Progenitor cell of endocrine pancreas (in vitro differentiated cells): Measurements from ENCODE around the gene FZD4. TPM values are rescaled to one million over a fixed set of nuclear protein-coding genes. Genes with fewer than 3 reads are reported as not detected.

Experiments used
- DNase-seq: peaks from one replicate; pipeline ENCODE4 v3.0.0; 2021; ENCODE audit warnings: low spot score; ENCODE audit not compliant: unreplicated experiment
- H3K27ac Mint-ChIP-seq: 2 replicates; pipeline ENCODE4 v1.8.0; 2021; ENCODE audit warnings: mild to moderate bottlenecking, moderate library complexity, mixed read lengths
- H3K27me3 Mint-ChIP-seq: 2 replicates; pipeline ENCODE4 v1.8.0; 2021; ENCODE audit warnings: mixed read lengths
- H3K36me3 Mint-ChIP-seq: 2 replicates; pipeline ENCODE4 v1.8.0; 2022; ENCODE audit warnings: mixed read lengths; ENCODE audit not compliant: insufficient read depth
- H3K4me1 Mint-ChIP-seq: 2 replicates; pipeline ENCODE4 v1.8.0; 2021; ENCODE audit warnings: low read depth, mixed read lengths
- H3K4me3 Mint-ChIP-seq: 2 replicates; pipeline ENCODE4 v1.8.0; 2021; ENCODE audit warnings: low read depth, mild to moderate bottlenecking, moderate library complexity, mixed read lengths
- H3K9me3 Mint-ChIP-seq: 2 replicates; pipeline ENCODE4 v1.8.0; 2021; ENCODE audit warnings: low read depth, mixed read lengths
- total RNA-seq: library from RNA; stranded (reverse); gene quantifications from 2 replicates; pipeline ENCODE4 v1.2.1, GENCODE V29; 2021
- TF ChIP-seq, protein P1 (sequence below): fragments of 200-600 bp; sonication (generic); IDR thresholded peaks from one replicate; pipeline ENCODE4 v1.5.0; 2021; ENCODE audit warnings: antibody characterized with exemption, mild to moderate bottlenecking; ENCODE audit not compliant: unreplicated experiment

Gene FZD4
- total RNA-seq, 1 donor from 2014 or later = 9.3 TPM

DNA sequence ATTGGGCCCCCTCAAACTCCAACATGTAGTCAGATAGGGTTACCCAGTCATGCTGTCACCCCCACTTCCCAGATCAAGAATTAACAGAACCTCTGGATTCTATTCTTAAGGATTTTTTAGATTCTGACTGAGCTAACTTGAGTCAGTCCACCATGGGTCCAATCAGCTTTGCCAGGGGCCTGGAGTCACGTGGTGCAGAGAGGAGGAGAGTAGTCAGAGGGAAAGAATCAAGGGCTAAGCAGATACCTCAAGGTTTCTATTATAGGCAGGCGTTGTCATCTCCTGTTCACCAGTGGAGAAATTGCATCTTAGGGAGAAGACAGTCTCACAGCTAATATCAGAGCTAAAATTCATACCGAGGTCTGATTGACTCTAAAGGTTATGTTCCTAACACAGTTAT, 28.2 kb downstream of the FZD4 start:
- H3K4me1 Mint-ChIP-seq = peaks cover 21% of the 10 kb centered on the region
- H3K9me3 Mint-ChIP-seq = peaks cover 3% of the 10 kb centered on the region
- TF ChIP-seq, protein P1, sequence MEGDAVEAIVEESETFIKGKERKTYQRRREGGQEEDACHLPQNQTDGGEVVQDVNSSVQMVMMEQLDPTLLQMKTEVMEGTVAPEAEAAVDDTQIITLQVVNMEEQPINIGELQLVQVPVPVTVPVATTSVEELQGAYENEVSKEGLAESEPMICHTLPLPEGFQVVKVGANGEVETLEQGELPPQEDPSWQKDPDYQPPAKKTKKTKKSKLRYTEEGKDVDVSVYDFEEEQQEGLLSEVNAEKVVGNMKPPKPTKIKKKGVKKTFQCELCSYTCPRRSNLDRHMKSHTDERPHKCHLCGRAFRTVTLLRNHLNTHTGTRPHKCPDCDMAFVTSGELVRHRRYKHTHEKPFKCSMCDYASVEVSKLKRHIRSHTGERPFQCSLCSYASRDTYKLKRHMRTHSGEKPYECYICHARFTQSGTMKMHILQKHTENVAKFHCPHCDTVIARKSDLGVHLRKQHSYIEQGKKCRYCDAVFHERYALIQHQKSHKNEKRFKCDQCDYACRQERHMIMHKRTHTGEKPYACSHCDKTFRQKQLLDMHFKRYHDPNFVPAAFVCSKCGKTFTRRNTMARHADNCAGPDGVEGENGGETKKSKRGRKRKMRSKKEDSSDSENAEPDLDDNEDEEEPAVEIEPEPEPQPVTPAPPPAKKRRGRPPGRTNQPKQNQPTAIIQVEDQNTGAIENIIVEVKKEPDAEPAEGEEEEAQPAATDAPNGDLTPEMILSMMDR = no peak
- H3K27me3 Mint-ChIP-seq = no peaks in the 10 kb centered on the region
- no peak for DNase-seq
- H3K27ac Mint-ChIP-seq = no peak overlapping the region
- H3K4me3 Mint-ChIP-seq = no peak overlapping the region
- no peaks in the 10 kb centered on the region for H3K36me3 Mint-ChIP-seq

DNA sequence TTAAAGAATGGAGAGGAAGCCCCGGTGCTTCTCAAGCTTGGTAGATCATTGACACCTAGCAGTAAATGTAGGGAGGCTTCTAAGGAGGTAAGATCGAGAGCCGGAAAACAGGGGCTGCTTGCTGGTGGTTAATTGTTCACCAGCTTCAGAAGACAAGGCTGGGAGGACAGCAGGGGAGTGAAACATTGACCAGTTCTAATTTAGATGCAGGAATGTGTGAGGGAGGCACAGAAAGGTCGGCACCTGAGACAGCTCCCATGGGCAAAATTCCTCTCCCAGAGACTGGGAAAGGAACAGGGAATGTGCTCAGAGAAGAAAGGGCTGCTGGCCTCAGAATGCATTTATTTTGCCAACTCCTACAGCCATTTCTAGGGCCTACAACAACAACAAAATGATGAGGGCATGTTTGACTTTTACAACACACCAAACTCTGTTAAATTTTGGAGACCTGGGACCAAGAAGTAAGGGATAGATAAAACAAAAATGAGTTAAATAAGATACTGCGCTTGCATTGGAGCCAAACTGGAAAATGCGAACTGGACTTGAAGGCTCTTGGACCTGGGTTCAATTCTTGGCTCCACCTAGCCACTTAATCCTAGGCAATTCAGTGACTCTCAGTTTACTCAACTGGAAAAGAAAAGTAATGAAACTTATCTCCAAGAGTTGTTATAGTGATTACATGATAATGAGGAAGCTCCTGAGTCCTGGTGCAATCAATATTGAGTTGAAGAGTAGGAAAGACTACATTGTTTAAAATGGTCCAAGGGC, 31.0 kb downstream of the FZD4 start:
- Mint-ChIP-seq H3K4me3 (peak overlapping the region; percentile 36), H3K9me3 (peaks cover 3% of the 10 kb centered on the region)

DNA sequence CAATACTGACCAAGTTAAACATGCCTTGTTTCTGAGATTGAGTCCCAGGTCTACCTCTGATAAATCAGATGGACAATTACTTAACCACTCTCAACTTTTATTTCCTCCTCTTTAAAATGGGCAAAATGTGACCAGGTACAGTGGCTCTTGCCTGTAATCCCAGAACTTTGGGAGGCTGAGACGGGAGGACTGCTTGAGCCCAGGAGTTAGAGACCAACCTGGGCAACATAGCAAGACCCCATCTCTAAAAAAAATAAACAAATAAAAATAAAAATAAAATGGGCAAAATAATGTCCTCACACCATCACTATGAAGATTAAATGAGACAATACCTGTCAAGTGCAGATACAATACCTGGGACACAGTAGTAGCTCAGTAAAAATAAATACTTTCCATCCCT, 33.0 kb downstream of the FZD4 start:
- H3K4me3 Mint-ChIP-seq = no peak overlapping the region
- DNase-seq = no peak
- TF ChIP-seq, protein P1 = no peak
- no peak overlapping the region for H3K27ac Mint-ChIP-seq
- H3K36me3 Mint-ChIP-seq = no peaks in the 10 kb centered on the region
- peaks cover 23% of the 10 kb centered on the region for H3K4me1 Mint-ChIP-seq
- peaks cover 3% of the 10 kb centered on the region for H3K9me3 Mint-ChIP-seq
- H3K27me3 Mint-ChIP-seq = no peaks in the 10 kb centered on the region

More for the DNA sequence above, 31.0 kb downstream of the FZD4 start:
- H3K36me3 Mint-ChIP-seq = no peaks in the 10 kb centered on the region
- H3K4me1 Mint-ChIP-seq = peaks cover 23% of the 10 kb centered on the region
- peak; percentile 48 for DNase-seq
- H3K27me3 Mint-ChIP-seq = no peaks in the 10 kb centered on the region
- peak overlapping the region; percentile 96 for H3K27ac Mint-ChIP-seq
- TF ChIP-seq, protein P1 = no peak

DNA sequence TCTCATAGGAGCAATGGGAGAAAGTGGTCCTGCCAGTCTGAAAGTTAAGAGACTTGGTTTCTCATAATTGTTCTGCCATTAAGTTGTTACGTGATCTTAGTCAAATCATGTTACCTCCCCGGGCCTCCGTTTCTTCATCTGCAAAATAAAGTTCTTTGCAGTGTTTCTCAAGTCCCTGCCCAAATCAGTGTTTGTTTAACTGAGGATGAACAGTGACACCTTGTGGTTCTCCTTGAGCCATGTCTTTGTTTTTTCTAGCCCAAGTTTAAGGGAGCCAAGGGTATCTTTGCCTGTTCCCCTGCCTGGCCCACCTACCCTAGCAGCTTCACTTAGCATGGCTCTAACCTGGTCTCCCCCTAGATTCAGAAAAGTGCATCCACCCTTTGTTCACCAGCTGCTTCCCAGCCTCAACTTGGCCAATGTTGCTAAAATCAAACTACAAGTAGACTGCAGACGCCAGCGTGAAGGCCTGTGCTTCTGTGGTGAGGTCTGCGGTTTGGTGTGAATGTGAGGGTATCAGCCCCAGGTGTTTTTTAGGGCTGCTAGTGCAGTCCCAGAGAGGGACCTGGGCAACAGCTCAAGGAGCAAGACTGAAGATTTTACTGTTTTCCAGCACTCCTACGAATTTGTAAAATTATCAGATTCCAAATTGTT, 35.5 kb downstream of the FZD4 start:
- Mint-ChIP-seq H3K4me3 (no peak overlapping the region), H3K27me3 (no peaks in the 10 kb centered on the region), H3K9me3 (peaks cover 3% of the 10 kb centered on the region), H3K4me1 (peaks cover 18% of the 10 kb centered on the region), H3K27ac (no peak overlapping the region), H3K36me3 (no peaks in the 10 kb centered on the region)
- TF ChIP-seq, protein P1 = peak; percentile 61
- DNase-seq = no peak

DNA sequence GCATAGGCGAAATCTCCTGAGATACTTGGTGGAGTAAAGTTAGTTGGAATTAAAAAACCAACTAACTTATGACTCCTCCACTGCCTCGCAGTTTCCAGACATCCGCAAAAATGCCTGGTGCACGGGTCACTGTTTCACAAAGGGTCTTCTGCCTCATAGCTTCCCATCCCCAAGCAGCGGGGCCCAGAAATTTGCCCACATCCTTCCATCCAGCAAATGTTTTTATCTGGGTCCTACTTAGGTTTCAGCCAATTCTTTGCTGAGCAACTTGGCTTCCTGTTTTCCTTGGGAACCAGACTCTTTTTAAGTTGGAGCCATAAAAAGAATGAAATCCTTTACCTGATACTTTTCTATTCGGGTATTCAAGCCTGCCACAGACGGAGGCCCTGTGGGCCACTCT, 36.2 kb downstream of the FZD4 start:
- peaks cover 12% of the 10 kb centered on the region for H3K4me1 Mint-ChIP-seq
- no peaks in the 10 kb centered on the region for H3K9me3 Mint-ChIP-seq
- no peak overlapping the region for H3K27ac Mint-ChIP-seq
- no peaks in the 10 kb centered on the region for H3K36me3 Mint-ChIP-seq
- no peaks in the 10 kb centered on the region for H3K27me3 Mint-ChIP-seq
- DNase-seq = no peak
- TF ChIP-seq, protein P1 = no peak
- no peak overlapping the region for H3K4me3 Mint-ChIP-seq
